Activated CD8-positive, alpha-beta memory T cell treated with anti-CD3 and anti-CD28 coated beads, Interleukin-2, amount 50 U/mL, for 24 hours (primary cell): Measurements from ENCODE around the gene MAP7D2.
"Not testable (repeated sequence)": the region's sequence is repeated elsewhere in the genome, so short reads cannot be mapped to it uniquely, and the experiment has no call there.

Experiments
- DNase-seq: peaks from one replicate; pipeline ENCODE4 v3.0.0-alpha.2; 2020; ENCODE audit errors: extremely low read depth

Gene MAP7D2

DNA sequence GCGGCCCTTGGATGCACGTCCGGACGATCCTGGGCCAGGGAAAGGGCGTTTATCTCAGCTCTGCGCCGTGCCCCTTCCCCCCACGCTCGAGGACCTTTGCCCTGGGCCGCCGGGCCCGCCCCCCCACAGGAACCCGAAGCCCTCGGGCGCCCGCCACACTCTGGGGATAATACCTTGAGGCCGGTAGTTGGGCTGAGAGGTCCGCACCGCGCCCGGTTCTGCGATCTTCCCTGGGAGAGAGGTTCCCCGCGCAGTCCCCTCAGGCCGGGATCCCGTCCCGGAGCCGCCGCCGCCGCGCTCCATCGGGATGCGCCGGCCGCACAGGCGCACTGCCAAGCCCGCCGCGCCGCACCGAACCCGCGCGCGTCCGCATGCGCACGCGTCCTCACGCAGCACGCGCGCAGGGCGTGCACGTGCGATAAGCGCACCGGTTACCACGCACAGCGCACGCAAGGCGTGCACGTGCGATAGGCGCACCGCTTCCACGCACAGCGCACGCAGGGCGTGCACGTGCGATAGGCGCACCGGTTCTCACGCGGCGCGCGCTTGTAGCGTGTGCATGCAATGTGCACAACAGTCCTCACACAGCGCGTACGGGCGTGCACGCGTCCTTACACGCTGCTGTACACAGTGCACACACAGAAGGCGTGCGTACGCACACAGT, at the start of gene MAP7D2:
Gene MAP7D2, minus strand, starts transcription at position 331 of the 664 bp plus-strand sequence. Its CDS starts 28 bp downstream, at position 303.
- DNase-seq = no peak

DNA sequence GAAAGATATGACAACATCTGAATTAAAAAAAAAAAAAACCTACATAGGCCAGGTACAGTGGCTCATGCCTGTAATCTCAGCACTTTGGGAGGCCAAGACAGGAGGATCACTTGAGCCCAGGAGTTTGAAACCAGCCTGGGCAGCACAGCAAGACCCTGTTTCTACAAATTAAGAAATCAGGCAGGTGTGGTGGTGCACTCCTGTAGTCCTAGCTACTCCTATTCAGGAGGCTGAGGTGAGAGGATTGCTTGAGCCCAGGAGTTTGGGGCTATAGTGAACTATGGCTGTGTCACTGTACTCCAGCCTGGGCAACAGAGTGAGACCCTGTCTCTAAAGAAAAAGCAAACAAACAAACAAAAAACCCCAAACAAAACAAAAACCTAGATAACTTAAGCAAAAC, 45.8 kb upstream of the MAP7D2 start:
- DNase-seq = not testable (repeated sequence)

GRCh38 chrX:20159797-20160385, 43.2 kb upstream of the MAP7D2 start:
- DNase-seq = no peak

- DNase-seq = no peak
Observed at GRCh38 chrX:20151689-20152088, 35.0 kb upstream of the MAP7D2 start.

DNA sequence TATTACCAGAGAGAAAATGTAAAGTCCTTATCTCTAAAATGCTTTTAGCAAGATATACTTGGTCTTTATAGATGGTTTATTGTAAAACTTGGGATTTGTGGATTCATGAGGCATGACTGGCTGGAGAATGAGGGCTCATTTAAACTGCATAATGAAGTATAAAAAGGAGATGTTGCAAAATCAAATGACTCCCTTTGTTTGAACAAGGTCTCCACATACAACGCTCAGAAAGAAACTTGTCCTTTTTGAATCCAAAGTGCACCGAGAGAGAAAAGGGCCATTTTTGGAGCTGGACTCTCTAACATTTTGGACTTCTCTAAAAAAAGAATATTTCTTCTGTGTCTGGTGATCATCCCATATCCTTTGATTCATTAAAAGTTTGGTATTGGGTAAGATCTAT, 32.6 kb upstream of the MAP7D2 start:
- no peak for DNase-seq

DNA sequence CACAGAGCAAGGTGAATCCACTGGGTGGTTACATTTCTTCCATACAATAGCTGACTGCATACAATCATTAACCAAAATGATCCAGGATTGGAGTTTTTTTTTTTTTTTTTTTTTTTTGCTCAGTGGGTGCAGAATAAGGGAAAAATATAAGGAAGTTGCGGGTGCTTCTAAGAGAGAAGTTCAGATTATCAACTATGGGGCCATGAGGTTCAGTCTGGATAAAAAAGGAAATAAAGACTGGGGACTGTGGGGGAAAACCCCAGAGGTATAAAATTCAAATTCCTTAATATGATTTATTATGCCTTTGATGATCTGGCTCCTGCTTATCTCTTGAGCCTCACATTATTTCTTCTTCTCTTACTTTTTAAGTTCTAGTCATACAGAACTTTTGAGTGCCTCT, 30.9 kb upstream of the MAP7D2 start:
- DNase-seq = no peak

GRCh38 chrX:20144491-20144890, 27.8 kb upstream of the MAP7D2 start:
- DNase-seq = no peak

- no peak for DNase-seq
Observed at GRCh38 chrX:20143561-20143960, 26.9 kb upstream of the MAP7D2 start.

- DNase-seq = no peak
Observed at GRCh38 chrX:20143111-20143510, 26.4 kb upstream of the MAP7D2 start.

DNA sequence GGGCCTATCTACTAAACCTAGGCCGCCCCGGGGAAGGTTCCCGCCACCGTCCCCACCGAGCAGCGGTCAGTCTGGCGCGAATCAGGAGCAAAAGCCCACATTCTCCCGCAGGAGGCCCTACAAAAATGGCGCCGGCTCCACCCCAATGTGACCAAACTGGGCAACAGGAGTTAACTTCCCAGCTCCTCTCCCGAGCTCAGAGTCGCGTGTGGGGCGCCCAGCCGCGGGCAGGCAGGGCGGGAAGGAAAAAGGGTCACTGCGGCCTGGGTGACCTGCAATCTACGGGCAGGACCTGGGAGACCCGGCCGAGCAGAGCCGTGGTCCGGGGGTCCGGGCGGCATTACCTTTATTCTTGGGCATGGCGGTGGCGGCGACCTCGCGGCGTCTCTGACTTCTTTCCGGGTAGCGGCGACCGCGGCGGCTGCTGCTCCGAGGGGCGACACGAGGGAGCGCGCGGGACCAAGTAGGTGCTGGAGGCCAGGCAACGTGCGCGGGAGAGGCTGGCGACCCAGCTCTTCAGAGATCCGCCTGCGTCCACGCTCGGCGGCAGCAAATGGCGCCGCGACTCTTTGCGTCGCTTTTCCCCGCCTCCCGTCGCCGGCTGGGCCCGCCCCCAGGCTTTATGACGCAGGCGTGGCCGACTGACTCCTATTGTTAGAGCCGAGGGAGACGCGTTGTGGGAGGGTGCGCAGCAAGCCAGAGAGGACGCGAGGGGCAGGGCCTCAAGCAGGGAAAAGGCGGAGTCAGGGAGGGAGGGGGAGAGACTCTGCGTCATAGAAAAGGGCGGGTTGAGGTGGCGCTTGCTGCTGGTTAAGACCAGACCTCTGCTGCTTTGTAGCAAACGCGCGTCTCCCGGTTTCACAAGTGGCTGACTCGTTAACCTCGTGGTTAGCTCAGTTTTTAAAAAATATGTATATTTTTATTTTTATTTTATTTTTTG, 24.8 kb upstream of the MAP7D2 start, which contains the start of gene EIF1AX:
Gene EIF1AX, minus strand, starts transcription at position 558 of the 940 bp plus-strand sequence. Its CDS starts 198 bp downstream, at position 360.
- peak; percentile 86 for DNase-seq

GRCh38 chrX:20140420-20140819, 23.7 kb upstream of the MAP7D2 start:
- no peak for DNase-seq

DNA sequence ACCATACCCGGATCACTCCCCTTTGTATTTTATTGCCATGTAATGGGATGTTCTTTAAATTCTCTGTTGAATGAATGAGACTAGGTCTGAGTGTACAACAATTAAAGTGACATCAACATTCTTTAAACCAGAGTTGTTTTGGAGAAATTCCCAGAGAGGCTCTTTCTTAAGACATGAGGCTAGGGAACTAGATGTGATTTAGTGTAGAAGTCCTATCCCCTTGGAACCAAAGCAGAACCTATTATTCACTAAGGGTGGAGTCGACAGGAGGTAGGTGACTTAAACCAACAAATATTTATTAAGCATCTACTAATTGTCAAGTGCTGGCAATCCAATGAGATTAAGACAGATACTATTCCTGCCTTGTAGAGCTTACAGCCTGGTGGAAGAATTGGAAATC, 23.3 kb upstream of the MAP7D2 start:
- no peak for DNase-seq

GRCh38 chrX:20135944-20136343, 19.2 kb upstream of the MAP7D2 start:
- DNase-seq = no peak

DNA sequence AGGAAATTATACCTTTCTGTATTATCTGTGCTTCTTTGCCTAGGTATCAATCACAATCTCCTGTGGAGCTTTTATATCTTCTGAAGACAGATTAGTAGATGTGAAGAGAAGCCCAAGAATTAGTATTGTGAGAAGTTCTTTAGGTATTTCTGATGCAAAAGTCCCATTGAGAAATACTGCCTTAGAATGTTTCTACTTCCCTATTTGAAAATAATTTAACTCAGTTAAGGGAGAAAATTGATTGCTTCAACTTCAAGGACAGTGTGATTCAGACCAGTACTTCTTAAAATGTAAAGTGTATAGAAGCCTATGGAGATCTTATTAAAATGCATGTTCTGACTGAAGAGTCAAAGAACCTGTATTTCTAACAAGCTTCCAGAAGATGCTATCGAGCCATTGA, 16.0 kb upstream of the MAP7D2 start:
- DNase-seq = no peak

GRCh38 chrX:20130357-20130756, 13.7 kb upstream of the MAP7D2 start:
- no peak for DNase-seq

DNA sequence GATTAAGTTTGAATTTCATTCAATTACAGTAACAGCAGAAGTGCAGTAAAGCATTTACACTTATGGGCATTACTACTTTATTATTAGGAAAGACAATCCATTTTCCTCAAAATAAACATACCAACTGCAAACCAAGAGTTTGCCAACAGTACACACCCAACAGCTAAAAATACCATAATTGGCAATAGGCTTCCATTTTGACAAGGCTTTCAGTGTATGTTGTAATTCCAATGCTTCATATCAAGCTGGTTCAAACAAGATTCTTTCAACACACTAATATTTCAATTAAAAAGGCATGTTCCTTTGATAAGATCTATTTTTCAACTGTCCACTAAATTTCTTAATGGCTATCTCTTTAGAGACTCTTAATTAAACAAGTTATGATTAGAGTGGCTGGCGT, 12.8 kb upstream of the MAP7D2 start:
- DNase-seq = no peak

- DNase-seq = no peak
Observed at GRCh38 chrX:20128670-20129069, 12.0 kb upstream of the MAP7D2 start.

DNA sequence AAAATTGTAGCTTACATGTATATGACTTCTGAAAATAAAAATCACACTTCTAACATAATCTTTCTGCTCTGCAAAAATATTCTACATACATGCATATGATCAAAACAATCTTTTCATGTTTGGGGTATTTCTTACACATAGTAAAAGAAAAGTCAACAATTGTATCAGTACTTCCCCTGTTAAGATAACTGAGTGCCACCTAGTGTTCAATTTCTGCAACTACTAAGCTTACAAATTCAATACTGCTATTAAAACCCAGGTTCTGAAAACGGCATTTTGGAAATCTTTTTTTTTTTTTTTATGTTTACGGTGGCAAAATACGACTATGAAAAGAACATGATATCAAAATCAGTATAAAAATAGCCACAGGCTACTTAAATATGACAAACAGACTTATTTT, 10.7 kb upstream of the MAP7D2 start:
- not testable (repeated sequence) for DNase-seq

- DNase-seq = not testable (repeated sequence)
Observed at GRCh38 chrX:20126833-20127232, 10.1 kb upstream of the MAP7D2 start.

- no peak for DNase-seq
Observed at GRCh38 chrX:20124964-20125363, 8.3 kb upstream of the MAP7D2 start.

DNA sequence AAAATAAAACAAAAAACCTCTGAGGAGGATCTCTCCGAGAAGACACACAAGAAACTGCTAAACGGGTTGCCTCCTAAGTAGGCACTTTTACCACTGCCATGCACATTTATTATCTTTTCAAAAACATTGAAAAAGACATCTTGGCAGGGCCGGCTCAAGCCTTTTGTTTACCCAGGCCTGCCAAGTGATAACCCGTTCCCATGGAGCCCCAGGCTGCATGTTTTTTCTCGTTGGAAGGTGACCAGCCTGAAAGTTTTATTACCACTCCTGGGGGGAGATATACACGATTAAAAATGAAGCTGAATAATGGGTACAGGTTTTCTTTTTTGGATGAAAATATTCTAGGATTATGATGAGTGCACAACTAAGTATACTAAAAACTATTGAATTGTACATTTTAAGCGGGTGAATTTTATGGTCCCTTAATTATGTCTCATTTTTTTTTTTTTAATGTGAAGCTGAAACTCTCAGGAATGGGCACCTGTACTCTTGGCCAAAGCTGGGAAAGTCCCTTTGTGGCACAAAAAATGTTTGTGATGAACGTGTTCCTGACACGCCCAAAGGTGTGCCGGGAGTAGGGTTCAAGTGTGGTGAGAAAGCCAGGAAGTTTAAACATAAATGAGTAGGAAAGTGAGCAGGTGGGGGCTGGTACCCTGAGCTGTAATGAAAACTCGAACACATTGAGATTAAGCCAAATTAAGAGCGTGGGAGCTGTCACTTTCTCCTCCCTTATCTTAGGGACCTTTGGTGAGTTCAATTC, 1.5 kb upstream of the MAP7D2 start:
- no peak for DNase-seq

DNA sequence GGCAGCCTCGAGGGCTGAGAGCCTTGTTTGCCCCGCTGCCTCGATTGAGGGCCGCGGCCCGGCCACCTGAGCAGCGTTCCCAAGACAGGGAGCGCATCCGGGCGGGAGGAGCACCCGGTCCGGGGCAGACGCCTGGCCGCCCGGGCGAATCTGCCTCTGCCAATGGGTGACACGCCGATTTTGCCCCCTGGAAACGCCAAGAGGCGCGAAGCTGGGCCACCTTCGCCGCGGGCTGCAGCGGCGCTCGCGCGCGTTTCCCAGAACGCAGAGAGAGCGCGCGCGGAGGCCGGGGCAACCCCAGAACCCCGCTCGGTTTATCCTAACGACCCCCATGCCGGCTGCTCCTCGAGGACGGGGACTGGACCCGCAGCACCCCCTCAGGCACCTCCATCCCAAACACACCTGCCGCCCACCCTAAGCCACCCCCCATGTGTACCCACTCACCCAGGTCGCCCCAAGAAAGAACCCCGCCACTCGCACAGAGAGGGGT, 575 bp downstream of the MAP7D2 start:
- DNase-seq = no peak
